ENCODE data around the gene CACNA2D2.
"Not testable (repeated sequence)": the region's sequence is repeated elsewhere in the genome, so short reads cannot be mapped to it uniquely, and the experiment has no call there.

CACNA2D2 gene

GRCh38 chr3:50530001-50530970 lies 26.9 kb upstream of the CACNA2D2 start:
- DNase-seq: no peak

- peak; percentile 88 to 94 (median 92) for DNase-seq
These were observed 22.6 kb upstream of the CACNA2D2 start for GRCh38 chr3:50525987-50526386.

GRCh38 chr3:50525191-50525910 lies 21.9 kb upstream of the CACNA2D2 start:
- no peak for DNase-seq

GRCh38 chr3:50524746-50525145 lies 21.3 kb upstream of the CACNA2D2 start:
- DNase-seq: no peak

GRCh38 chr3:50523279-50523811 lies 19.9 kb upstream of the CACNA2D2 start:
- no peak for DNase-seq

GRCh38 chr3:50521572-50521971 lies 18.1 kb upstream of the CACNA2D2 start:
- no peak for DNase-seq

GRCh38 chr3:50520849-50521248 lies 17.4 kb upstream of the CACNA2D2 start:
- no peak for DNase-seq

GRCh38 chr3:50519471-50520089 lies 16.1 kb upstream of the CACNA2D2 start:
- DNase-seq: peak; percentile 55 to 73 (median 59)

GRCh38 chr3:50518436-50518835 lies 15.0 kb upstream of the CACNA2D2 start:
- no peak for DNase-seq

- no peak for DNase-seq
These were observed 14.3 kb upstream of the CACNA2D2 start for GRCh38 chr3:50517721-50518206.

- DNase-seq: no peak
These were observed 13.0 kb upstream of the CACNA2D2 start for GRCh38 chr3:50516440-50516871.

GRCh38 chr3:50515565-50516439 lies 12.4 kb upstream of the CACNA2D2 start:
- DNase-seq: peak; percentile 55 to 64 (median 60)

- not testable (repeated sequence) for DNase-seq
These were observed 9.5 kb upstream of the CACNA2D2 start for GRCh38 chr3:50512908-50513307.

- DNase-seq: no peak
These were observed 8.7 kb upstream of the CACNA2D2 start for GRCh38 chr3:50512131-50512530.

GRCh38 chr3:50510325-50510724 lies 6.9 kb upstream of the CACNA2D2 start:
- no peak for DNase-seq

- no peak for DNase-seq
These were observed 6.3 kb upstream of the CACNA2D2 start for GRCh38 chr3:50509715-50510114.

GRCh38 chr3:50508821-50509220 lies 5.4 kb upstream of the CACNA2D2 start:
- no peak for DNase-seq

GRCh38 chr3:50506169-50506568 lies 2.7 kb upstream of the CACNA2D2 start:
- DNase-seq: no peak

GRCh38 chr3:50504681-50505080 lies 1.2 kb upstream of the CACNA2D2 start:
- DNase-seq: no peak

GRCh38 chr3:50502584-50503423 lies 630 bp downstream of the CACNA2D2 start:
- peak; percentile 14 to 53 (median 27) for DNase-seq

- no peak for DNase-seq
These were observed 1.2 kb downstream of the CACNA2D2 start for GRCh38 chr3:50502225-50502583.

All from suppressor macrophage treated with lipopolysaccharide for 1 hour (primary cell).